Naive thymus-derived CD4-positive, alpha-beta T cell (primary cell): Measurements from ENCODE around the gene HOXA10. TPM values are rescaled to one million over a fixed set of nuclear protein-coding genes. Genes with fewer than 3 reads are reported as not detected.

Experiments used
- ATAC-seq: fragments of 150-1000 bp; cut with Tn5 transposase; 2 replicates; pipeline ENCODE4 v1.10.0; 2021; ENCODE audit warnings: mild to moderate bottlenecking, moderate library complexity
- CTCF ChIA-PET: fragments of 350-600 bp; sonication (Branson Sonifier 250); formaldehyde crosslinking; loops from one replicate; lab custom pipeline; 2021; ENCODE audit warnings: antibody characterized with exemption; lab: Charles Lee
- POLR2A ChIA-PET: fragments of 350-600 bp; sonication (Branson Sonifier 250); formaldehyde crosslinking; loops from one replicate; lab custom pipeline; 2021; ENCODE audit warnings: antibody characterized with exemption, inconsistent platforms; lab: Charles Lee
- DNase-seq, 9 donors: peaks; one replicate each; pipeline versions ENCODE4 v3.0.0 to v3.0.0-alpha.2; 2020 to 2022; ENCODE audit warnings: mixed read lengths in 1 of 9
- H3K27ac ChIP-seq: one replicate; pipeline ENCODE4 v1.7.0; 2013; ENCODE audit warnings: mild to moderate bottlenecking, low read depth, low read length, moderate library complexity
- H3K27me3 ChIP-seq, 2 donors: one replicate each; pipeline ENCODE4 v1.7.0; 2013; ENCODE audit warnings: low read length in 2 of 2, mild to moderate bottlenecking in 2 of 2, moderate library complexity in 2 of 2; ENCODE audit not compliant: control insufficient read depth in 2 of 2, insufficient read depth in 2 of 2
- H3K36me3 ChIP-seq, 3 experiments: 1 replicate in 2 of 3; 2 replicates in 1 of 3; pipeline ENCODE4 v1.7.0; 2013; ENCODE audit warnings: low read length in 3 of 3, mild to moderate bottlenecking in 3 of 3, moderate library complexity in 1 of 3; ENCODE audit not compliant: insufficient read depth in 3 of 3, control insufficient read depth in 2 of 3
- H3K4me1 ChIP-seq, 2 donors: one replicate each; pipeline ENCODE4 v1.7.0; 2013; ENCODE audit warnings: low read length in 2 of 2, mild to moderate bottlenecking in 2 of 2, moderate library complexity in 1 of 2; ENCODE audit not compliant: control insufficient read depth in 2 of 2, insufficient read depth in 2 of 2
- H3K4me3 ChIP-seq: 2 replicates; pipeline ENCODE4 v1.7.0; 2013; ENCODE audit warnings: mild to moderate bottlenecking, low read length
- H3K9me3 ChIP-seq, 3 experiments: 1 replicate in 2 of 3; 2 replicates in 1 of 3; pipeline ENCODE4 v1.7.0; 2013; ENCODE audit warnings: low read length in 3 of 3; ENCODE audit not compliant: control insufficient read depth in 2 of 3
- H3K27ac Mint-ChIP-seq, 9 donors: one replicate each; pipeline ENCODE4 v1.8.0; 2020 to 2022; ENCODE audit warnings: mixed read lengths in 9 of 9, mild to moderate bottlenecking in 8 of 9, moderate library complexity in 5 of 9, inconsistent platforms in 2 of 9
- H3K27me3 Mint-ChIP-seq, 5 donors: one replicate each; pipeline ENCODE4 v1.8.0; 2021 to 2022; ENCODE audit warnings: mixed read lengths in 5 of 5, mild to moderate bottlenecking in 1 of 5
- H3K36me3 Mint-ChIP-seq, 5 donors: one replicate each; pipeline ENCODE4 v1.8.0; 2020 to 2022; ENCODE audit warnings: mixed read lengths in 5 of 5, mild to moderate bottlenecking in 3 of 5, inconsistent platforms in 1 of 5
- H3K4me1 Mint-ChIP-seq, 7 donors: one replicate each; pipeline ENCODE4 v1.8.0; 2020 to 2022; ENCODE audit warnings: mixed read lengths in 7 of 7, mild to moderate bottlenecking in 3 of 7, inconsistent platforms in 1 of 7
- H3K4me3 Mint-ChIP-seq, 10 donors: one replicate each; pipeline ENCODE4 v1.8.0; 2020 to 2022; ENCODE audit warnings: mild to moderate bottlenecking in 10 of 10, mixed read lengths in 10 of 10, moderate library complexity in 6 of 10, inconsistent platforms in 2 of 10
- H3K9me3 Mint-ChIP-seq, 11 donors: one replicate each; pipeline ENCODE4 v1.8.0; 2020 to 2022; ENCODE audit warnings: mixed read lengths in 11 of 11, mild to moderate bottlenecking in 4 of 11, inconsistent platforms in 1 of 11, moderate library complexity in 1 of 11
- intact Hi-C, 2 donors: fragments of 100-400 bp; cut with micrococcal nuclease; formaldehyde crosslinking; loops; one replicate each; pipeline ENCODE4 v1.15.1; 2023
- polyA plus RNA-seq, 2 donors: library from polyadenylated mRNA; unstranded; fragments of 300-500 nt; fragmentation: Illumina TruSeq; gene quantifications; one replicate each; pipeline ENCODE4 v1.2.3, GENCODE V29; 2021
- total RNA-seq, 6 experiments: library from RNA in 5 of 6; stranded (reverse) in 5 of 6; gene quantifications; 1 replicate in 5 of 6; 2 replicates in 1 of 6; pipeline ENCODE4 v1.2.3 and lab custom pipeline; 2021 to 2026

HOXA10 gene
- total and polyA plus RNA-seq, 7 experiments from 2014 or later, result 0.66 TPM; not detected in 6

GRCh38 chr7:27138472-27138871 is 35.6 kb downstream of the HOXA10 start:
- Mint-ChIP-seq H3K4me1 (peaks cover 0 to 18% (median 5%) of the 10 kb centered on the region in 7 donors), H3K27ac (no peak overlapping the region), H3K36me3 (peaks cover 0 to 3% (median 0%) of the 10 kb centered on the region in 5 donors), H3K9me3 (peaks cover 0 to 2% (median 0%) of the 10 kb centered on the region in 11 donors), H3K4me3 (no peak overlapping the region), H3K27me3 (peaks cover 50 to 69% (median 67%) of the 10 kb centered on the region in 5 donors)
- no peak overlapping the region for H3K27ac ChIP-seq
- H3K36me3 ChIP-seq, result no peaks in the 10 kb centered on the region
- no peaks in the 10 kb centered on the region for H3K9me3 ChIP-seq
- ATAC-seq, result no peak
- no peak for DNase-seq
- intact Hi-C loops, result no loop called here
- CTCF ChIA-PET, result no interaction called here
- peaks cover 0 to 6% of the 10 kb centered on the region in 2 donors for H3K27me3 ChIP-seq
- H3K4me3 ChIP-seq, result no peak overlapping the region
- no peaks in the 10 kb centered on the region for H3K4me1 ChIP-seq
- POLR2A ChIA-PET, result no interaction called here

- no peaks in the 10 kb centered on the region for H3K9me3 ChIP-seq
- H3K4me3 ChIP-seq, result no peak overlapping the region
- H3K4me3 Mint-ChIP-seq, result no peak overlapping the region
- intact Hi-C loops, result no loop called here
- no peak overlapping the region for H3K27ac Mint-ChIP-seq
- peaks cover 0 to 6% of the 10 kb centered on the region in 2 donors for H3K27me3 ChIP-seq
- ChIA-PET CTCF (no interaction called here), POLR2A (no interaction called here)
- H3K9me3 Mint-ChIP-seq, result peaks cover 0 to 2% (median 0%) of the 10 kb centered on the region in 11 donors
- DNase-seq (no peak), ATAC-seq (no peak)
- H3K36me3 ChIP-seq, result no peaks in the 10 kb centered on the region
- peaks cover 54 to 76% (median 70%) of the 10 kb centered on the region in 5 donors for H3K27me3 Mint-ChIP-seq
- no peak overlapping the region for H3K27ac ChIP-seq
- peaks cover 0 to 18% (median 3%) of the 10 kb centered on the region in 7 donors for H3K4me1 Mint-ChIP-seq
- no peaks in the 10 kb centered on the region for H3K4me1 ChIP-seq
- H3K36me3 Mint-ChIP-seq, result peaks cover 0 to 3% (median 0%) of the 10 kb centered on the region in 5 donors
Measured at GRCh38 chr7:27137640-27138315, 36.3 kb downstream of the HOXA10 start.

GRCh38 chr7:27134392-27134791 is 39.7 kb downstream of the HOXA10 start:
- Mint-ChIP-seq H3K9me3 (no peaks in the 10 kb centered on the region), H3K27ac (no peak overlapping the region)
- POLR2A ChIA-PET, result no interaction called here

GRCh38 chr7:27133409-27134231 is 40.5 kb downstream of the HOXA10 start:
- intact Hi-C loops, result loop anchor here in 1 of 2 donors (5.0 kb wide), 1 partner anchor 36 kb away; the partner anchor contains the start of gene HOXA1
- H3K27me3 ChIP-seq, result peaks cover 0 to 6% of the 10 kb centered on the region in 2 donors
- no peaks in the 10 kb centered on the region for H3K9me3 ChIP-seq
- ATAC-seq (no peak), DNase-seq (no peak)
- no peaks in the 10 kb centered on the region for H3K36me3 ChIP-seq
- H3K4me3 ChIP-seq, result no peak overlapping the region
- peak overlapping the region in 1 of 10 donors; percentile 33 for H3K4me3 Mint-ChIP-seq
- peaks cover 0 to 2% (median 0%) of the 10 kb centered on the region in 5 donors for H3K36me3 Mint-ChIP-seq
- POLR2A ChIA-PET, result no interaction called here
- H3K27ac Mint-ChIP-seq, result no peak overlapping the region
- H3K27me3 Mint-ChIP-seq, result peaks cover 53 to 73% (median 67%) of the 10 kb centered on the region in 5 donors
- CTCF ChIA-PET, result no interaction called here
- H3K9me3 Mint-ChIP-seq, result no peaks in the 10 kb centered on the region
- no peaks in the 10 kb centered on the region for H3K4me1 ChIP-seq
- H3K4me1 Mint-ChIP-seq, result peaks cover 0 to 18% (median 2%) of the 10 kb centered on the region in 7 donors
- no peak overlapping the region for H3K27ac ChIP-seq

More at GRCh38 chr7:27134392-27134791, 39.7 kb downstream of the HOXA10 start:
- H3K4me3 Mint-ChIP-seq, result no peak overlapping the region
- intact Hi-C loops, result loop anchor here in 1 of 2 donors (5.0 kb wide), 1 partner anchor 37 kb away; the partner anchor contains the start of gene HOXA1
- Histone ChIP-seq H3K9me3 (no peaks in the 10 kb centered on the region), H3K27ac (no peak overlapping the region), H3K4me1 (no peaks in the 10 kb centered on the region), H3K36me3 (no peaks in the 10 kb centered on the region), H3K27me3 (peaks cover 0 to 6% of the 10 kb centered on the region in 2 donors), H3K4me3 (no peak overlapping the region)
- CTCF ChIA-PET, result no interaction called here
- ATAC-seq (no peak), DNase-seq (no peak)
- peaks cover 53 to 71% (median 65%) of the 10 kb centered on the region in 5 donors for H3K27me3 Mint-ChIP-seq
- peaks cover 0 to 3% (median 0%) of the 10 kb centered on the region in 5 donors for H3K36me3 Mint-ChIP-seq
- peaks cover 0 to 18% (median 2%) of the 10 kb centered on the region in 7 donors for H3K4me1 Mint-ChIP-seq

GRCh38 chr7:27132978-27133377 is 41.1 kb downstream of the HOXA10 start:
- peaks cover 0 to 6% of the 10 kb centered on the region in 2 donors for H3K27me3 ChIP-seq
- DNase-seq (no peak), ATAC-seq (no peak)
- intact Hi-C loops, result loop anchor here in 1 of 2 donors (5.0 kb wide), 1 partner anchor 36 kb away; the partner anchor contains the start of gene HOXA1
- no peak overlapping the region for H3K4me3 ChIP-seq
- no peaks in the 10 kb centered on the region for H3K9me3 Mint-ChIP-seq
- H3K4me1 ChIP-seq, result no peaks in the 10 kb centered on the region
- H3K27ac ChIP-seq, result no peak overlapping the region
- no peaks in the 10 kb centered on the region for H3K9me3 ChIP-seq
- no peak overlapping the region for H3K4me3 Mint-ChIP-seq
- ChIA-PET CTCF (no interaction called here), POLR2A (no interaction called here)
- H3K27me3 Mint-ChIP-seq, result peaks cover 46 to 73% (median 62%) of the 10 kb centered on the region in 5 donors
- peaks cover 0 to 18% (median 4%) of the 10 kb centered on the region in 7 donors for H3K4me1 Mint-ChIP-seq
- no peak overlapping the region for H3K27ac Mint-ChIP-seq
- peaks cover 0 to 2% (median 0%) of the 10 kb centered on the region in 5 donors for H3K36me3 Mint-ChIP-seq
- H3K36me3 ChIP-seq, result no peaks in the 10 kb centered on the region

GRCh38 chr7:27132214-27132613 is 41.9 kb downstream of the HOXA10 start:
- POLR2A ChIA-PET, result no interaction called here
- peak overlapping the region in 1 of 9 donors; percentile 73 for H3K27ac Mint-ChIP-seq
- H3K9me3 Mint-ChIP-seq, result no peaks in the 10 kb centered on the region
- H3K27me3 Mint-ChIP-seq, result peaks cover 39 to 73% (median 62%) of the 10 kb centered on the region in 5 donors
- peak overlapping the region in 1 of 10 donors; percentile 72 for H3K4me3 Mint-ChIP-seq
- no peaks in the 10 kb centered on the region for H3K36me3 ChIP-seq
- no peak overlapping the region for H3K4me3 ChIP-seq
- H3K9me3 ChIP-seq, result no peaks in the 10 kb centered on the region
- no peaks in the 10 kb centered on the region for H3K4me1 ChIP-seq
- CTCF ChIA-PET, result no interaction called here
- DNase-seq, result no peak
- intact Hi-C loops, result loop anchor here in 1 of 2 donors (5.0 kb wide), 1 partner anchor 35 kb away; the partner anchor contains the start of gene HOXA1
- no peak overlapping the region for H3K27ac ChIP-seq
- ATAC-seq, result no peak
- H3K27me3 ChIP-seq, result peaks cover 0 to 6% of the 10 kb centered on the region in 2 donors
- H3K4me1 Mint-ChIP-seq, result peaks cover 0 to 18% (median 4%) of the 10 kb centered on the region in 7 donors
- peaks cover 0 to 2% (median 0%) of the 10 kb centered on the region in 5 donors for H3K36me3 Mint-ChIP-seq
